HepG2 (cell line): ENCODE measurements around the gene PYGB. TPM values are rescaled to one million over a fixed set of nuclear protein-coding genes. Genes with fewer than 3 reads are reported as not detected.
A peak's percentile ranks its signal among the peaks of the same experiment; 100 is the strongest.

ENCODE experiments used
- ATAC-seq: fragments of 200-7000 bp; cut with Tn5 transposase; 3 replicates; pipeline ENCODE4 v1.9.1; 2020; ENCODE audit warnings: mild to moderate bottlenecking, moderate library complexity
- BruUV-seq: library from RNA; stranded (reverse); fragments of 400-500 nt; replicated peaks from 2 replicates; lab custom pipeline; 2021; lab: Mats Ljungman, UMichigan
- CTCF ChIA-PET: fragments of 300-600 bp; formaldehyde crosslinking; extraction: SDS; loops from one replicate; lab custom pipeline; 2021; ENCODE audit warnings: low total read pairs, inconsistent platforms, low intra/inter-chr PET ratio; lab: Yijun Ruan, JAX
- POLR2A ChIA-PET: fragments of 350-600 bp; sonication (Branson Sonifier 250); formaldehyde crosslinking; loops from one replicate; lab custom pipeline; 2020; ENCODE audit warnings: antibody characterized with exemption, inconsistent platforms; lab: Yijun Ruan, JAX
- DNase-seq: peaks from one replicate; pipeline ENCODE4 v3.0.0-alpha.2; 2015; ENCODE audit warnings: low spot score
- FAIRE-seq: peaks from 3 replicates; lab custom pipeline; 2011; peaks lifted over from hg19 to GRCh38; lab: Jason Lieb, UNC
- H2AFZ ChIP-seq: one replicate; pipeline ENCODE4 v1.6.1; 2011; ENCODE audit warnings: low read length, inconsistent platforms
- H3K27ac ChIP-seq: fragments of 300-600 bp; 3 replicates; pipeline ENCODE4 v1.8.0; 2011; ENCODE audit warnings: mixed run types, mild to moderate bottlenecking, mixed read lengths, low read length, inconsistent platforms; ENCODE audit not compliant: insufficient read depth; ENCODE audit errors: extremely low read length
- H3K27me3 ChIP-seq, 2 experiments: fragments of 200-600 bp in 1 of 2; 2 replicates in 1 of 2; 3 replicates in 1 of 2; pipeline versions ENCODE4 v1.6.0 to v1.8.0; 2011; ENCODE audit warnings: low read length in 2 of 2, mild to moderate bottlenecking in 2 of 2, moderate library complexity in 2 of 2, inconsistent platforms in 1 of 2; ENCODE audit not compliant: insufficient read depth in 2 of 2, control insufficient read depth in 1 of 2
- H3K36me3 ChIP-seq, 2 experiments: fragments of 200-600 bp in 1 of 2; replicated peaks in 1 of 2; 2 replicates in 1 of 2; 3 replicates in 1 of 2; pipeline versions ENCODE4 v1.5.1 to v1.8.0; 2011; ENCODE audit warnings: low read length in 2 of 2, inconsistent platforms in 1 of 2; ENCODE audit not compliant: insufficient read depth in 2 of 2, control insufficient read depth in 1 of 2
- H3K4me1 ChIP-seq: 2 replicates; pipeline ENCODE4 v1.5.1; 2012; ENCODE audit warnings: low read length, inconsistent platforms; ENCODE audit not compliant: insufficient read depth
- H3K4me2 ChIP-seq: 2 replicates; pipeline ENCODE4 v1.6.0; 2011; ENCODE audit warnings: low read depth, low read length, inconsistent platforms
- H3K4me3 ChIP-seq, 3 experiments: fragments of 200-600 bp in 1 of 3; sonication (generic), shearing (Covaris generic) in 1 of 3; replicated peaks in 1 of 3; 2 replicates each; pipeline ENCODE4 v1.5.1; 2011 to 2016; ENCODE audit warnings: low read length in 3 of 3, inconsistent platforms in 2 of 3, low read depth in 2 of 3, mild to moderate bottlenecking in 2 of 3, control low read depth in 1 of 3, mixed read lengths in 1 of 3; ENCODE audit not compliant: insufficient read depth in 1 of 3
- H3K79me2 ChIP-seq: one replicate; pipeline ENCODE4 v1.6.1; 2011; ENCODE audit warnings: low read length, inconsistent platforms; ENCODE audit not compliant: insufficient read depth
- H3K9ac ChIP-seq: 2 replicates; pipeline ENCODE4 v1.6.0; 2011; ENCODE audit warnings: mild to moderate bottlenecking, low read depth, low read length, inconsistent platforms; ENCODE audit not compliant: insufficient read depth
- H3K9me3 ChIP-seq: 2 replicates; pipeline ENCODE4 v1.5.1; 2012; ENCODE audit warnings: mild to moderate bottlenecking, low read length
- H4K20me1 ChIP-seq: 2 replicates; pipeline ENCODE4 v1.6.0; 2011; ENCODE audit warnings: inconsistent platforms, mild to moderate bottlenecking, low read length, moderate library complexity; ENCODE audit not compliant: insufficient read depth
- BRD4 ChIP-seq: sonication (generic); formaldehyde crosslinking; IDR thresholded peaks from 2 replicates; pipeline ENCODE4 v1.4.0; 2020; ENCODE audit warnings: missing genetic modification reagents
- KMT2B ChIP-seq: IDR thresholded peaks from 2 replicates; pipeline ENCODE4 v1.6.1; 2016; ENCODE audit warnings: missing genetic modification reagents, missing compliant biosample characterization
- NKX3-1 ChIP-seq: sonication (generic); formaldehyde crosslinking; IDR thresholded peaks from 2 replicates; pipeline ENCODE4 v1.5.0; 2020; ENCODE audit warnings: missing genetic modification reagents
- RXRB ChIP-seq: IDR thresholded peaks from 2 replicates; pipeline ENCODE4 v1.6.1; 2016; ENCODE audit warnings: borderline replicate concordance, missing genetic modification reagents, missing compliant biosample characterization
- SIX1 ChIP-seq: sonication (generic); formaldehyde crosslinking; IDR thresholded peaks from 2 replicates; pipeline ENCODE4 v1.4.0; 2020; ENCODE audit warnings: missing genetic modification reagents, borderline replicate concordance
- ZNF143 ChIP-seq: sonication (generic); formaldehyde crosslinking; IDR thresholded peaks from 2 replicates; pipeline ENCODE4 v1.4.0; 2020; ENCODE audit warnings: missing genetic modification reagents
- ZNF570 ChIP-seq: sonication (generic); formaldehyde crosslinking; IDR thresholded peaks from 2 replicates; pipeline ENCODE4 v1.4.0; 2020; ENCODE audit warnings: mild to moderate bottlenecking, missing genetic modification reagents, borderline replicate concordance
- ZNF768 ChIP-seq: sonication (generic); formaldehyde crosslinking; IDR thresholded peaks from 2 replicates; pipeline ENCODE4 v1.4.0; 2020; ENCODE audit warnings: missing genetic modification reagents
- ZNF839 ChIP-seq: sonication (generic); formaldehyde crosslinking; IDR thresholded peaks from 2 replicates; pipeline ENCODE4 v1.4.0; 2020; ENCODE audit warnings: missing genetic modification reagents, mild to moderate bottlenecking, borderline replicate concordance
- WGBS: methylation state at CpG from one replicate; pipeline ENCODE4 v1.1.6; 2017; ENCODE audit warnings: low lambda C conversion rate; 5-methylcytosine and 5-hydroxymethylcytosine counted together
- in situ Hi-C: cut with HindIII; loops from 2 replicates; pipeline ENCODE4 v1.10.0; 2017; ENCODE audit warnings: low pct_unique_long_range_greater_than_20kb; ENCODE audit not compliant: extremely low pct_ligation_motif_present
- intact Hi-C: fragments of 100-400 bp; cut with micrococcal nuclease; formaldehyde crosslinking; loops from one replicate; pipeline ENCODE4 v1.10.0; 2022; ENCODE audit not compliant: unreplicated experiment
- polyA plus RNA-seq, 8 experiments: library from polyadenylated mRNA; depleted of rRNA in 3 of 8; stranded (reverse) in 7 of 8; unstranded in 1 of 8; fragments of >200 nt; fragmentation: Illumina TruSeq in 4 of 8; extraction: Trizol in 4 of 8; gene quantifications; 2 replicates each; pipeline versions ENCODE4 v1.2.1 to v1.2.3, GENCODE V29; 2011 to 2016; ENCODE audit warnings: low read depth in 4 of 8, missing spikeins in 1 of 8, mixed read lengths in 1 of 8; ENCODE audit not compliant: insufficient read depth in 1 of 8
- total RNA-seq, 5 experiments: library from RNA; depleted of rRNA; stranded (reverse); fragments of >200 nt; fragmentation: Illumina TruSeq; extraction: Trizol; gene quantifications; 2 replicates each; pipeline ENCODE4 v1.2.3, GENCODE V29; 2016; ENCODE audit warnings: low read depth in 1 of 5
- TF ChIP-seq, protein P1 (sequence below): sonication (generic); formaldehyde crosslinking; IDR thresholded peaks from 2 replicates; pipeline ENCODE4 v1.4.0; 2020; ENCODE audit warnings: mild to moderate bottlenecking, missing genetic modification reagents
- TF ChIP-seq, protein P2 (sequence below): sonication (generic); formaldehyde crosslinking; IDR thresholded peaks from 2 replicates; pipeline ENCODE4 v1.4.0; 2020; ENCODE audit warnings: missing genetic modification reagents
- TF ChIP-seq, protein P3 (sequence below): sonication (generic); formaldehyde crosslinking; IDR thresholded peaks from 2 replicates; pipeline ENCODE4 v1.4.0; 2020; ENCODE audit warnings: mild to moderate bottlenecking, missing genetic modification reagents
- TF ChIP-seq, protein P4 (sequence below): sonication (generic); formaldehyde crosslinking; IDR thresholded peaks from 2 replicates; pipeline ENCODE4 v1.4.0; 2020; ENCODE audit warnings: missing genetic modification reagents

Gene PYGB
- total and polyA plus RNA-seq, 2 of the 13 experiments (the other 11 are each of a cell fraction or from before 2014, with no cell fraction given): 24.2 to 86.3 TPM

DNA sequence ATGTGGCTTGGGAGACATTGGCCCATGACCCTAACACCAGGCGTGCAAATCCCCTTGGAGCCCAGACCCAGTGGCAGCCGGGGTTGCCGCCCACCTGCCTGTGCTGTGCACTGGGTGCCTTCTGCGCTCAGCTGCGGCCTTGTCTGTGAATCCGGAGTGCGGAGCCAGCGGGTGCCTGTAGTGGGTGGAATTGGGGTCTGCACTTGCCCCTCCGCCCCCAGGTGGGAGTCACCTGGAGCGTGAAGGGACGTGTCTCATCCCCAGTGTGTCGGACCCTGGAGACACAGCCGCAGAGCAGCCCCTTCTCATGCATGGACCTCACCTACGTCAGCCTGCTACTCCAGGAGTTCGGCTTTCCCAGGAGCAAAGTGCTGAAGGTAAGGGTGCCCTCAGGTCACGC, 22.9 kb upstream of the PYGB start (continued):
- TF ChIP-seq, protein P1, sequence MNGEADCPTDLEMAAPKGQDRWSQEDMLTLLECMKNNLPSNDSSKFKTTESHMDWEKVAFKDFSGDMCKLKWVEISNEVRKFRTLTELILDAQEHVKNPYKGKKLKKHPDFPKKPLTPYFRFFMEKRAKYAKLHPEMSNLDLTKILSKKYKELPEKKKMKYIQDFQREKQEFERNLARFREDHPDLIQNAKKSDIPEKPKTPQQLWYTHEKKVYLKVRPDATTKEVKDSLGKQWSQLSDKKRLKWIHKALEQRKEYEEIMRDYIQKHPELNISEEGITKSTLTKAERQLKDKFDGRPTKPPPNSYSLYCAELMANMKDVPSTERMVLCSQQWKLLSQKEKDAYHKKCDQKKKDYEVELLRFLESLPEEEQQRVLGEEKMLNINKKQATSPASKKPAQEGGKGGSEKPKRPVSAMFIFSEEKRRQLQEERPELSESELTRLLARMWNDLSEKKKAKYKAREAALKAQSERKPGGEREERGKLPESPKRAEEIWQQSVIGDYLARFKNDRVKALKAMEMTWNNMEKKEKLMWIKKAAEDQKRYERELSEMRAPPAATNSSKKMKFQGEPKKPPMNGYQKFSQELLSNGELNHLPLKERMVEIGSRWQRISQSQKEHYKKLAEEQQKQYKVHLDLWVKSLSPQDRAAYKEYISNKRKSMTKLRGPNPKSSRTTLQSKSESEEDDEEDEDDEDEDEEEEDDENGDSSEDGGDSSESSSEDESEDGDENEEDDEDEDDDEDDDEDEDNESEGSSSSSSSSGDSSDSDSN (CRISPR knock-in tag): 0 out of 2 replicates have a peak, but pooled peaks have one; percentile 0
- TF ChIP-seq, protein P2, sequence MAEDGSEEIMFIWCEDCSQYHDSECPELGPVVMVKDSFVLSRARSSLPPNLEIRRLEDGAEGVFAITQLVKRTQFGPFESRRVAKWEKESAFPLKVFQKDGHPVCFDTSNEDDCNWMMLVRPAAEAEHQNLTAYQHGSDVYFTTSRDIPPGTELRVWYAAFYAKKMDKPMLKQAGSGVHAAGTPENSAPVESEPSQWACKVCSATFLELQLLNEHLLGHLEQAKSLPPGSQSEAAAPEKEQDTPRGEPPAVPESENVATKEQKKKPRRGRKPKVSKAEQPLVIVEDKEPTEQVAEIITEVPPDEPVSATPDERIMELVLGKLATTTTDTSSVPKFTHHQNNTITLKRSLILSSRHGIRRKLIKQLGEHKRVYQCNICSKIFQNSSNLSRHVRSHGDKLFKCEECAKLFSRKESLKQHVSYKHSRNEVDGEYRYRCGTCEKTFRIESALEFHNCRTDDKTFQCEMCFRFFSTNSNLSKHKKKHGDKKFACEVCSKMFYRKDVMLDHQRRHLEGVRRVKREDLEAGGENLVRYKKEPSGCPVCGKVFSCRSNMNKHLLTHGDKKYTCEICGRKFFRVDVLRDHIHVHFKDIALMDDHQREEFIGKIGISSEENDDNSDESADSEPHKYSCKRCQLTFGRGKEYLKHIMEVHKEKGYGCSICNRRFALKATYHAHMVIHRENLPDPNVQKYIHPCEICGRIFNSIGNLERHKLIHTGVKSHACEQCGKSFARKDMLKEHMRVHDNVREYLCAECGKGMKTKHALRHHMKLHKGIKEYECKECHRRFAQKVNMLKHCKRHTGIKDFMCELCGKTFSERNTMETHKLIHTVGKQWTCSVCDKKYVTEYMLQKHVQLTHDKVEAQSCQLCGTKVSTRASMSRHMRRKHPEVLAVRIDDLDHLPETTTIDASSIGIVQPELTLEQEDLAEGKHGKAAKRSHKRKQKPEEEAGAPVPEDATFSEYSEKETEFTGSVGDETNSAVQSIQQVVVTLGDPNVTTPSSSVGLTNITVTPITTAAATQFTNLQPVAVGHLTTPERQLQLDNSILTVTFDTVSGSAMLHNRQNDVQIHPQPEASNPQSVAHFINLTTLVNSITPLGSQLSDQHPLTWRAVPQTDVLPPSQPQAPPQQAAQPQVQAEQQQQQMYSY (CRISPR knock-in tag): no peak

DNA sequence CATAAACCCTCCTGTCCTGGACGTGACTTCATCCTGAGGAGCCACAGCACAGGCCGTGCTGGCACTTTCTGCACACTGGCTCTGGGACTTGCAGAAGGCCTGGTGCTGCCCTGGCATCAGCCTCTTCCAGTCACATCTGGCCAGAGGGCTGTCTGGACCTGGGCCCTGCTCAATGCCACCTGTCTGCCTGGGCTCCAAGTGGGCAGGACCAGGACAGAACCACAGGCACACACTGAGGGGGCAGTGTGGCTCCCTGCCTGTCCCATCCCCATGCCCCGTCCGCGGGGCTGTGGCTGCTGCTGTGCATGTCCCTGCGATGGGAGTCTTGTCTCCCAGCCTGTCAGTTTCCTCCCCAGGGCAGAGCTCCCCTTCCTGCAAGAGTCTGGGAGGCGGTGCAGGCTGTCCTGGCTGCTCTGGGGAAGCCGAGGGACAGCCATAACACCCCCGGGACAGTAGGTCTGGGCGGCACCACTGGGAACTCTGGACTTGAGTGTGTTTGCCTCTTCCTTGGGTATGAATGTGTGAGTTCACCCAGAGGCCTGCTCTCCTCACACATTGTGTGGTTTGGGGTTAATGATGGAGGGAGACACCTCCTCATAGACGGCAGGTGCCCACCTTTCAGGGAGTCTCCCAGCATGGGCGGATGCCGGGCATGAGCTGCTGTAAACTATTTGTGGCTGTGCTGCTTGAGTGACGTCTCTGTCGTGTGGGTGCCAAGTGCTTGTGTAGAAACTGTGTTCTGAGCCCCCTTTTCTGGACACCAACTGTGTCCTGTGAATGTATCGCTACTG, 22.0 kb upstream of the PYGB start:
- H3K9ac ChIP-seq: no peak overlapping the region
- no peak overlapping the region for H3K27ac ChIP-seq
- FAIRE-seq (no peak), ATAC-seq (no peak), DNase-seq (no peak)
- no peaks in the 10 kb centered on the region for H3K27me3 ChIP-seq
- H4K20me1 ChIP-seq: no peaks in the 10 kb centered on the region
- in situ Hi-C loops: no loop called here
- intact Hi-C loops: no loop called here
- TSS peak; percentile 26 for BruUV-seq
- H3K79me2 ChIP-seq: no peaks in the 10 kb centered on the region
- ChIA-PET POLR2A (interaction anchor here (2.2 to 6.5 kb wide), 3 partner anchors 11 to 31 kb away, joined by 13 to 72 read pairs (median 19); partner anchors contain the start of genes ENTPD6 and PYGB), CTCF (no interaction called here)
- no peak overlapping the region for H3K4me3 ChIP-seq
- H3K9me3 ChIP-seq: no peaks in the 10 kb centered on the region
- 100% methylated on average over 9 of the region's 16 CpGs for WGBS
- H3K4me1 ChIP-seq: peaks cover 54% of the 10 kb centered on the region
- no peak overlapping the region for H3K4me2 ChIP-seq
- H2AFZ ChIP-seq: no peak overlapping the region
- H3K36me3 ChIP-seq: peaks cover 4 to 9% of the 10 kb centered on the region in 2 experiments; a peak in 2 of 5 replicates
- TF ChIP-seq ZNF570 (CRISPR knock-in tag): no peak
- no peak for TF ChIP-seq RXRB (CRISPR knock-in tag)
- TF ChIP-seq, protein P3, sequence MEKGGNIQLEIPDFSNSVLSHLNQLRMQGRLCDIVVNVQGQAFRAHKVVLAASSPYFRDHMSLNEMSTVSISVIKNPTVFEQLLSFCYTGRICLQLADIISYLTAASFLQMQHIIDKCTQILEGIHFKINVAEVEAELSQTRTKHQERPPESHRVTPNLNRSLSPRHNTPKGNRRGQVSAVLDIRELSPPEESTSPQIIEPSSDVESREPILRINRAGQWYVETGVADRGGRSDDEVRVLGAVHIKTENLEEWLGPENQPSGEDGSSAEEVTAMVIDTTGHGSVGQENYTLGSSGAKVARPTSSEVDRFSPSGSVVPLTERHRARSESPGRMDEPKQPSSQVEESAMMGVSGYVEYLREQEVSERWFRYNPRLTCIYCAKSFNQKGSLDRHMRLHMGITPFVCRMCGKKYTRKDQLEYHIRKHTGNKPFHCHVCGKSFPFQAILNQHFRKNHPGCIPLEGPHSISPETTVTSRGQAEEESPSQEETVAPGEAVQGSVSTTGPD (CRISPR knock-in tag): no peak
- no peak for TF ChIP-seq SIX1 (CRISPR knock-in tag)
- TF ChIP-seq, protein P4, sequence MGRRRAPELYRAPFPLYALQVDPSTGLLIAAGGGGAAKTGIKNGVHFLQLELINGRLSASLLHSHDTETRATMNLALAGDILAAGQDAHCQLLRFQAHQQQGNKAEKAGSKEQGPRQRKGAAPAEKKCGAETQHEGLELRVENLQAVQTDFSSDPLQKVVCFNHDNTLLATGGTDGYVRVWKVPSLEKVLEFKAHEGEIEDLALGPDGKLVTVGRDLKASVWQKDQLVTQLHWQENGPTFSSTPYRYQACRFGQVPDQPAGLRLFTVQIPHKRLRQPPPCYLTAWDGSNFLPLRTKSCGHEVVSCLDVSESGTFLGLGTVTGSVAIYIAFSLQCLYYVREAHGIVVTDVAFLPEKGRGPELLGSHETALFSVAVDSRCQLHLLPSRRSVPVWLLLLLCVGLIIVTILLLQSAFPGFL: 0 out of 2 replicates have a peak, but pooled peaks have one; percentile 30
- 0 out of 2 replicates have a peak, but pooled peaks have one; percentile 40 for TF ChIP-seq ZNF143 (CRISPR knock-in tag)
- TF ChIP-seq KMT2B (CRISPR knock-in tag): no peak
- TF ChIP-seq ZNF768 (CRISPR knock-in tag): peak; percentile 53; the same call in 1 of the 2 replicates
- peak; percentile 55; the same call in 1 of the 2 replicates for TF ChIP-seq ZNF839 (CRISPR knock-in tag)
- peak; percentile 22; the same call in 1 of the 2 replicates for TF ChIP-seq BRD4 (CRISPR knock-in tag)
- no peak for TF ChIP-seq NKX3-1
